Astrocyte (in vitro differentiated cells and primary cell): Measurements from ENCODE around the gene TMEM44. TPM values are rescaled to one million over a fixed set of nuclear protein-coding genes. Genes with fewer than 3 reads are reported as not detected.

Experiments
- DNase-seq: peaks from one replicate; pipeline ENCODE4 v3.0.0-alpha.2; 2010; ENCODE audit warnings: low read depth
- FAIRE-seq: peaks from 2 replicates; lab custom pipeline; 2011; peaks lifted over from hg19 to GRCh38; lab: Jason Lieb, UNC
- H2AFZ ChIP-seq: 2 replicates; pipeline ENCODE4 v1.6.0; 2012; ENCODE audit warnings: low read depth, low read length, inconsistent platforms
- H3K27ac ChIP-seq: 2 replicates; pipeline ENCODE4 v1.5.1; 2011; ENCODE audit warnings: low read depth, low read length, inconsistent platforms
- H3K27me3 ChIP-seq: 2 replicates; pipeline ENCODE4 v1.6.0; 2011; ENCODE audit warnings: low read length, inconsistent platforms; ENCODE audit not compliant: insufficient read depth
- H3K36me3 ChIP-seq: 2 replicates; pipeline ENCODE4 v1.5.1; 2011; ENCODE audit warnings: low read length, inconsistent platforms; ENCODE audit not compliant: insufficient read depth
- H3K4me1 ChIP-seq: 2 replicates; pipeline ENCODE4 v1.5.1; 2011; ENCODE audit warnings: low read length, inconsistent platforms; ENCODE audit not compliant: insufficient read depth
- H3K4me2 ChIP-seq: 2 replicates; pipeline ENCODE4 v1.6.0; 2012; ENCODE audit warnings: low read length, inconsistent platforms
- H3K4me3 ChIP-seq: 2 replicates; pipeline ENCODE4 v1.5.1; 2011; ENCODE audit warnings: low read depth, mild to moderate bottlenecking, low read length, inconsistent platforms; ENCODE audit not compliant: insufficient read depth
- H3K79me2 ChIP-seq: 2 replicates; pipeline ENCODE4 v1.6.0; 2012; ENCODE audit warnings: mild to moderate bottlenecking, low read length, inconsistent platforms; ENCODE audit not compliant: insufficient read depth
- H3K9ac ChIP-seq: 2 replicates; pipeline ENCODE4 v1.6.0; 2012; ENCODE audit warnings: mild to moderate bottlenecking, low read length, inconsistent platforms
- H3K9me3 ChIP-seq: 2 replicates; pipeline ENCODE4 v1.5.1; 2012; ENCODE audit warnings: low read depth, mild to moderate bottlenecking, low read length, inconsistent platforms; ENCODE audit not compliant: insufficient read depth
- H4K20me1 ChIP-seq: 2 replicates; pipeline ENCODE4 v1.6.0; 2012; ENCODE audit warnings: low read length, inconsistent platforms; ENCODE audit not compliant: insufficient read depth
- H3K27ac Mint-ChIP-seq: one replicate; pipeline ENCODE4 v1.8.0; 2021; ENCODE audit warnings: mild to moderate bottlenecking, mixed read lengths; ENCODE audit not compliant: unreplicated experiment
- H3K27me3 Mint-ChIP-seq: one replicate; pipeline ENCODE4 v1.8.0; 2021; ENCODE audit warnings: low read depth, mixed read lengths; ENCODE audit not compliant: unreplicated experiment
- H3K36me3 Mint-ChIP-seq: one replicate; pipeline ENCODE4 v1.8.0; 2021; ENCODE audit warnings: low read depth, mixed read lengths; ENCODE audit not compliant: unreplicated experiment
- H3K4me1 Mint-ChIP-seq: one replicate; pipeline ENCODE4 v1.8.0; 2021; ENCODE audit warnings: low read depth, mixed read lengths; ENCODE audit not compliant: unreplicated experiment
- H3K4me3 Mint-ChIP-seq: one replicate; pipeline ENCODE4 v1.8.0; 2021; ENCODE audit warnings: mild to moderate bottlenecking, moderate library complexity, mixed read lengths; ENCODE audit not compliant: unreplicated experiment
- H3K9me3 Mint-ChIP-seq: one replicate; pipeline ENCODE4 v1.8.0; 2021; ENCODE audit warnings: mild to moderate bottlenecking, mixed read lengths; ENCODE audit not compliant: unreplicated experiment
- EZH2 ChIP-seq: IDR thresholded peaks from 2 replicates; pipeline ENCODE4 v1.6.1; 2012; ENCODE audit warnings: mild to moderate bottlenecking, low read length, inconsistent platforms; ENCODE audit not compliant: insufficient read depth
- total RNA-seq: library from RNA; stranded (reverse); gene quantifications from 2 replicates; pipeline ENCODE4 v1.2.1, GENCODE V29; 2021
- TF ChIP-seq, protein P1 (sequence below): IDR thresholded peaks from 2 replicates; pipeline ENCODE4 v1.5.1; 2011; ENCODE audit warnings: low read depth, mild to moderate bottlenecking, inconsistent platforms, low read length, moderate library complexity; ENCODE audit not compliant: insufficient read depth

TMEM44 gene
- total RNA-seq, 1 donor from 2014 or later: 9.8 TPM

- H3K27me3 Mint-ChIP-seq: no peaks in the 10 kb centered on the region
- FAIRE-seq: no peak
- Histone ChIP-seq H3K9ac (no peak overlapping the region), H3K4me2 (no peak overlapping the region), H2AFZ (no peak overlapping the region), H3K4me3 (no peak overlapping the region), H3K36me3 (peaks cover 40% of the 10 kb centered on the region), H3K79me2 (peaks cover 8% of the 10 kb centered on the region), H3K27ac (no peak overlapping the region), H3K4me1 (no peaks in the 10 kb centered on the region), H3K9me3 (no peaks in the 10 kb centered on the region), H3K27me3 (no peaks in the 10 kb centered on the region), H4K20me1 (no peaks in the 10 kb centered on the region)
- DNase-seq: no peak
- H3K4me1 Mint-ChIP-seq: no peaks in the 10 kb centered on the region
- H3K36me3 Mint-ChIP-seq: peaks cover 20% of the 10 kb centered on the region
- no peaks in the 10 kb centered on the region for H3K9me3 Mint-ChIP-seq
- no peak overlapping the region for H3K27ac Mint-ChIP-seq
- TF ChIP-seq, protein P1, sequence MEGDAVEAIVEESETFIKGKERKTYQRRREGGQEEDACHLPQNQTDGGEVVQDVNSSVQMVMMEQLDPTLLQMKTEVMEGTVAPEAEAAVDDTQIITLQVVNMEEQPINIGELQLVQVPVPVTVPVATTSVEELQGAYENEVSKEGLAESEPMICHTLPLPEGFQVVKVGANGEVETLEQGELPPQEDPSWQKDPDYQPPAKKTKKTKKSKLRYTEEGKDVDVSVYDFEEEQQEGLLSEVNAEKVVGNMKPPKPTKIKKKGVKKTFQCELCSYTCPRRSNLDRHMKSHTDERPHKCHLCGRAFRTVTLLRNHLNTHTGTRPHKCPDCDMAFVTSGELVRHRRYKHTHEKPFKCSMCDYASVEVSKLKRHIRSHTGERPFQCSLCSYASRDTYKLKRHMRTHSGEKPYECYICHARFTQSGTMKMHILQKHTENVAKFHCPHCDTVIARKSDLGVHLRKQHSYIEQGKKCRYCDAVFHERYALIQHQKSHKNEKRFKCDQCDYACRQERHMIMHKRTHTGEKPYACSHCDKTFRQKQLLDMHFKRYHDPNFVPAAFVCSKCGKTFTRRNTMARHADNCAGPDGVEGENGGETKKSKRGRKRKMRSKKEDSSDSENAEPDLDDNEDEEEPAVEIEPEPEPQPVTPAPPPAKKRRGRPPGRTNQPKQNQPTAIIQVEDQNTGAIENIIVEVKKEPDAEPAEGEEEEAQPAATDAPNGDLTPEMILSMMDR: no peak
- no peak for TF ChIP-seq EZH2
- no peak overlapping the region for H3K4me3 Mint-ChIP-seq
Measured at GRCh38 chr3:194658477-194659242, 25.4 kb upstream of the TMEM44 start.

DNA sequence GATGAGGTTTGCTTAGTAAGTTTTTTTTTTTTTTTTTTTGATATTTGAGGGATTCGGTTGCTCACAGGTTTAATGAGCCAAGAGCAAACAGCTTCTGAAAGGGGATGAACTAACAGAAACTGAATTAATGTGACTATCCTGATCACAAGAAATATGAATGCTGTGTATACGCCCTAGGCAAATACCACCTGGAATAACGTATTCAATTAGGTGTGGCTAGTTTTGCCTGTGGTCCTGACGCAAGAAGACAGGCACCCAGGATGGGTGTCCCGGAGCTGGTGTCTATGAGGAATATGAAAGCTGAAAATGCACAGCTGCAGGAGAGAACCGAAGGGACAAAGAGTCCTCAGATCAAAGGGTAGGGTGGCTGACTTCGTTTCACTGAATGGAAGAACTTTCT, 24.2 kb upstream of the TMEM44 start:
- H4K20me1 ChIP-seq: no peaks in the 10 kb centered on the region
- no peaks in the 10 kb centered on the region for H3K4me1 ChIP-seq
- no peaks in the 10 kb centered on the region for H3K4me1 Mint-ChIP-seq
- FAIRE-seq (no peak), DNase-seq (no peak)
- H3K4me2 ChIP-seq: no peak overlapping the region
- H2AFZ ChIP-seq: no peak overlapping the region
- H3K36me3 Mint-ChIP-seq: peaks cover 27% of the 10 kb centered on the region
- no peak overlapping the region for H3K9ac ChIP-seq
- peaks cover 45% of the 10 kb centered on the region for H3K36me3 ChIP-seq
- no peaks in the 10 kb centered on the region for H3K27me3 Mint-ChIP-seq
- no peak overlapping the region for H3K27ac ChIP-seq
- H3K9me3 ChIP-seq: no peaks in the 10 kb centered on the region
- no peaks in the 10 kb centered on the region for H3K27me3 ChIP-seq
- H3K9me3 Mint-ChIP-seq: no peaks in the 10 kb centered on the region
- no peak overlapping the region for H3K27ac Mint-ChIP-seq
- no peak overlapping the region for H3K4me3 Mint-ChIP-seq
- peaks cover 4% of the 10 kb centered on the region for H3K79me2 ChIP-seq
- TF ChIP-seq, protein P1: no peak
- no peak for TF ChIP-seq EZH2
- no peak overlapping the region for H3K4me3 ChIP-seq

GRCh38 chr3:194654443-194654842, 21.2 kb upstream of the TMEM44 start:
- no peak overlapping the region for H3K27ac ChIP-seq
- no peak overlapping the region for H3K4me3 ChIP-seq
- FAIRE-seq: no peak
- H3K36me3 ChIP-seq: peaks cover 62% of the 10 kb centered on the region
- no peaks in the 10 kb centered on the region for H3K27me3 ChIP-seq
- Mint-ChIP-seq H3K9me3 (no peaks in the 10 kb centered on the region), H3K4me3 (no peak overlapping the region), H3K4me1 (no peaks in the 10 kb centered on the region), H3K27ac (no peak overlapping the region), H3K36me3 (peaks cover 38% of the 10 kb centered on the region), H3K27me3 (no peaks in the 10 kb centered on the region)
- peaks cover 4% of the 10 kb centered on the region for H3K79me2 ChIP-seq
- H3K4me1 ChIP-seq: no peaks in the 10 kb centered on the region
- DNase-seq: no peak
- no peaks in the 10 kb centered on the region for H3K9me3 ChIP-seq
- H3K9ac ChIP-seq: no peak overlapping the region
- H2AFZ ChIP-seq: no peak overlapping the region
- TF ChIP-seq EZH2: no peak
- TF ChIP-seq, protein P1: no peak
- no peaks in the 10 kb centered on the region for H4K20me1 ChIP-seq
- no peak overlapping the region for H3K4me2 ChIP-seq
